ENCODE data around the gene TAF1C. TPM values are rescaled to one million over a fixed set of nuclear protein-coding genes. Genes with fewer than 3 reads are reported as not detected.

Gene TAF1C
- total and polyA plus RNA-seq, 2 donors (not counting 3 experiments of a cell fraction or from before 2014, with no cell fraction given), result 57.2 to 77.6 TPM

- H3K36me3 ChIP-seq (ENCODE audit: control insufficient read depth in 2 of 2, extremely low read depth in 1 of 2, insufficient read depth in 2 of 2, low read length in 2 of 2), result no peaks in the 10 kb centered on the region
- no peak overlapping the region for H2AFZ ChIP-seq (ENCODE audit: low read depth, low read length)
- no peaks in the 10 kb centered on the region for H3K27me3 ChIP-seq (ENCODE audit: control insufficient read depth in 2 of 2, insufficient read depth in 2 of 2, low read length in 2 of 2)
- H3K9ac ChIP-seq (replicated peaks; ENCODE audit: extremely low read depth, insufficient read depth, low read length), result no peak overlapping the region
- no peak overlapping the region for H3K27ac ChIP-seq (ENCODE audit: insufficient read depth, low read depth, low read length)
- H3K9me1 ChIP-seq (replicated peaks; ENCODE audit: control insufficient read depth, extremely low read depth, insufficient read depth, low read length), result no peaks in the 10 kb centered on the region
- no peaks in the 10 kb centered on the region for H3K4me1 ChIP-seq (ENCODE audit: control insufficient read depth, extremely low read depth, insufficient read depth, low read length)
- ChIA-PET POLR2A (no interaction called here), CTCF (no interaction called here)
- DNase-seq (ENCODE audit: low read depth, low spot score) (no peak), FAIRE-seq (no peak)
- dilution Hi-C loops (cut with MboI; ENCODE audit: extremely low pct_ligation_motif_present, low sequenced_read_pairs), result no loop called here
- H4K20me1 ChIP-seq (replicated peaks; ENCODE audit: control insufficient read depth, extremely low read depth, insufficient read depth, low read length), result no peaks in the 10 kb centered on the region
- intact Hi-C loops (cut with micrococcal nuclease), result no loop called here
- no peak overlapping the region for H3K4me3 ChIP-seq (replicated peaks in 1 of 3; ENCODE audit: insufficient read depth in 1 of 3, low read depth in 1 of 3, low read length in 3 of 3)
- no peaks in the 10 kb centered on the region for H3K9me3 ChIP-seq (replicated peaks; ENCODE audit: control insufficient read depth, insufficient read depth, low read length)
- no peak overlapping the region for H3K4me2 ChIP-seq (ENCODE audit: insufficient read depth, low read length)
- H3K79me2 ChIP-seq (ENCODE audit: control insufficient read depth, insufficient read depth, low read length), result no peaks in the 10 kb centered on the region
- no TSS peak for BruUV-seq (replicated peaks)
- TF ChIP-seq CTCF (IDR thresholded peaks at IDR 0.05; ENCODE audit: extremely low read depth in 1 of 2, insufficient read depth in 1 of 2, low read depth in 1 of 2, low read length in 2 of 2), result no peak
- no peak for TF ChIP-seq POLR2A (IDR thresholded peaks at IDR 0.05; ENCODE audit: low read depth, low read length)
- TF ChIP-seq, protein P1, sequence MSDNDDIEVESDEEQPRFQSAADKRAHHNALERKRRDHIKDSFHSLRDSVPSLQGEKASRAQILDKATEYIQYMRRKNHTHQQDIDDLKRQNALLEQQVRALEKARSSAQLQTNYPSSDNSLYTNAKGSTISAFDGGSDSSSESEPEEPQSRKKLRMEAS (IDR thresholded peaks at IDR 0.05; ENCODE audit: insufficient read depth, insufficient read length), result no peak
- no peak for TF ChIP-seq MYC (IDR thresholded peaks at IDR 0.05; ENCODE audit: low read depth, low read length)
- no peak for TF ChIP-seq JUN (IDR thresholded peaks at IDR 0.05; ENCODE audit: borderline replicate concordance, insufficient read depth, insufficient read length, low read depth)
- TF ChIP-seq FOS (IDR thresholded peaks at IDR 0.05; ENCODE audit: borderline replicate concordance, insufficient read depth, low read length), result no peak
- no peak for TF ChIP-seq POLR2AphosphoS5 (IDR thresholded peaks at IDR 0.05; ENCODE audit: insufficient read depth, low read depth, low read length)
- no peak for TF ChIP-seq GATA2 (IDR thresholded peaks at IDR 0.05; ENCODE audit: insufficient read depth, insufficient read length, low read depth, low read length)
Measured at GRCh38 chr16:84209989-84210388, 23.1 kb upstream of the TAF1C start.

Measured in endothelial cell of umbilical vein (primary cell).